CD4-positive, alpha-beta T cell (primary cell): ENCODE data around the gene IFNA4. TPM values are rescaled to one million over a fixed set of nuclear protein-coding genes. Genes with fewer than 3 reads are reported as not detected.
"Not testable (repeated sequence)": the region's sequence is repeated elsewhere in the genome, so short reads cannot be mapped to it uniquely, and the experiment has no call there.

ENCODE experiments used
- ATAC-seq: fragments of 200-7000 bp; cut with Tn5 transposase; one replicate; pipeline ENCODE4 v1.10.0; 2022; ENCODE audit warnings: mild to moderate bottlenecking; ENCODE audit not compliant: poor library complexity
- CTCF ChIA-PET: fragments of 350-600 bp; sonication (Branson Sonifier 250); formaldehyde crosslinking; loops from one replicate; lab custom pipeline; 2021; ENCODE audit warnings: antibody characterized with exemption, inconsistent platforms; lab: Charles Lee
- POLR2A ChIA-PET: fragments of 350-600 bp; sonication (Branson Sonifier 250); formaldehyde crosslinking; loops from one replicate; lab custom pipeline; 2021; ENCODE audit warnings: antibody characterized with exemption, inconsistent platforms; lab: Charles Lee
- DNase-seq, 14 experiments: peaks; one replicate each; pipeline ENCODE4 v3.0.0-alpha.2; 2013 to 2020; ENCODE audit warnings: mixed read lengths in 2 of 14
- H3K27ac ChIP-seq, 2 donors: one replicate each; pipeline versions ENCODE4 v1.5.1 to v1.7.0; 2013; ENCODE audit warnings: low read length in 2 of 2, low read depth in 1 of 2, mild to moderate bottlenecking in 1 of 2
- H3K27me3 ChIP-seq, 2 experiments: 1 replicate in 1 of 2; 2 replicates in 1 of 2; pipeline versions ENCODE4 v1.6.1 to v1.7.0; 2013; ENCODE audit warnings: low read length in 2 of 2, control low read depth in 1 of 2, mild to moderate bottlenecking in 1 of 2, moderate library complexity in 1 of 2; ENCODE audit not compliant: insufficient read depth in 2 of 2, control insufficient read depth in 1 of 2
- H3K36me3 ChIP-seq: one replicate; pipeline ENCODE4 v1.6.1; 2013; ENCODE audit warnings: low read length, control low read depth; ENCODE audit not compliant: insufficient read depth
- H3K4me1 ChIP-seq: one replicate; pipeline ENCODE4 v1.6.1; 2013; ENCODE audit warnings: low read length, control low read depth; ENCODE audit not compliant: insufficient read depth
- H3K4me3 ChIP-seq: one replicate; pipeline ENCODE4 v1.5.1; 2013; ENCODE audit warnings: mild to moderate bottlenecking, low read length, moderate library complexity
- H3K9me3 ChIP-seq, 2 experiments: 1 replicate in 1 of 2; 2 replicates in 1 of 2; pipeline versions ENCODE4 v1.6.1 to v1.7.0; 2013; ENCODE audit warnings: low read length in 2 of 2, mild to moderate bottlenecking in 2 of 2, control low read depth in 1 of 2, moderate library complexity in 1 of 2; ENCODE audit not compliant: control insufficient read depth in 1 of 2, insufficient read depth in 1 of 2
- H3K27ac Mint-ChIP-seq: one replicate; pipeline ENCODE4 v1.8.0; 2020; ENCODE audit warnings: mixed read lengths
- H3K27me3 Mint-ChIP-seq: one replicate; pipeline ENCODE4 v1.8.0; 2021; ENCODE audit warnings: mixed read lengths
- H3K36me3 Mint-ChIP-seq: one replicate; pipeline ENCODE4 v1.8.0; 2021; ENCODE audit warnings: low read depth, mixed read lengths
- H3K4me1 Mint-ChIP-seq: one replicate; pipeline ENCODE4 v1.8.0; 2021; ENCODE audit warnings: low read depth, mixed read lengths
- H3K4me3 Mint-ChIP-seq: one replicate; pipeline ENCODE4 v1.8.0; 2020; ENCODE audit warnings: mild to moderate bottlenecking, mixed read lengths
- H3K9me3 Mint-ChIP-seq: one replicate; pipeline ENCODE4 v1.8.0; 2020; ENCODE audit warnings: mixed read lengths
- CTCF ChIP-seq: fragments of 200-600 bp; IDR thresholded peaks from one replicate; pipeline ENCODE4 v1.8.0; 2022; ENCODE audit warnings: antibody characterized with exemption, mild to moderate bottlenecking
- intact Hi-C, 2 experiments: fragments of 100-400 bp; cut with DNase I in 1 of 2; cut with micrococcal nuclease in 1 of 2; formaldehyde crosslinking; loops; one replicate each; pipeline versions ENCODE4 v1.15.1 to v1.9.0; 2023 to 2025; cut with DNase I, micrococcal nuclease
- total RNA-seq, 174 experiments: library from RNA in 2 of 174; stranded (reverse) in 2 of 174; gene quantifications; one replicate each; pipeline ENCODE4 v1.2.3 and lab custom pipeline; 2021 to 2026

IFNA4 gene
- total RNA-seq, 2 experiments from 2014 or later: not detected

- no peak for TF ChIP-seq CTCF
- POLR2A ChIA-PET: no interaction called here
- H3K27ac Mint-ChIP-seq: no peak overlapping the region
- DNase-seq (no peak), ATAC-seq (no peak)
- Histone ChIP-seq H3K4me3 (no peak overlapping the region), H3K9me3 (no peaks in the 10 kb centered on the region), H3K36me3 (no peaks in the 10 kb centered on the region), H3K27me3 (no peaks in the 10 kb centered on the region), H3K27ac (no peak overlapping the region), H3K4me1 (no peaks in the 10 kb centered on the region)
- no peaks in the 10 kb centered on the region for H3K9me3 Mint-ChIP-seq
- H3K4me1 Mint-ChIP-seq: no peaks in the 10 kb centered on the region
- CTCF ChIA-PET: interaction anchor here (2.5 kb wide), 1 partner anchor 10 kb away, joined by 6 read pairs; no protein-coding TSS in a partner anchor
- no peaks in the 10 kb centered on the region for H3K36me3 Mint-ChIP-seq
- H3K4me3 Mint-ChIP-seq: no peak overlapping the region
- peaks cover 22% of the 10 kb centered on the region for H3K27me3 Mint-ChIP-seq
- intact Hi-C loops: no loop called here
Observed at GRCh38 chr9:21205204-21205603, 17.8 kb upstream of the IFNA4 start.

- H3K4me3 Mint-ChIP-seq, H3K4me1 Mint-ChIP-seq, H3K36me3 Mint-ChIP-seq, H3K27me3 ChIP-seq, ATAC-seq, H3K9me3 ChIP-seq, POLR2A ChIA-PET, H3K36me3 ChIP-seq, H3K4me3 ChIP-seq, H3K27ac ChIP-seq, H3K27ac Mint-ChIP-seq, H3K4me1 ChIP-seq, intact Hi-C loops, H3K9me3 Mint-ChIP-seq, DNase-seq, CTCF ChIA-PET: not testable (repeated sequence)
- peaks cover 22% of the 10 kb centered on the region for H3K27me3 Mint-ChIP-seq
Observed at GRCh38 chr9:21202105-21202504, 14.7 kb upstream of the IFNA4 start, which contains the start of gene IFNA7. Gene IFNA7, minus strand, starts transcription at chr9:21202205. Its CDS starts 40 bp downstream, at chr9:21202165.

- H3K27ac Mint-ChIP-seq, H3K4me3 ChIP-seq, H3K4me1 ChIP-seq, H3K9me3 ChIP-seq, H3K9me3 Mint-ChIP-seq, H3K27me3 Mint-ChIP-seq, H3K27ac ChIP-seq, H3K36me3 ChIP-seq, H3K27me3 ChIP-seq, H3K36me3 Mint-ChIP-seq, H3K4me1 Mint-ChIP-seq: not testable (repeated sequence)
- peak; percentile 88 for ATAC-seq
- intact Hi-C loops: loop anchor here in 1 of 2 experiments (10.0 kb wide), 1 partner anchor 200 kb away; no protein-coding TSS in a partner anchor
- peak; percentile 48 for TF ChIP-seq CTCF
- ChIA-PET POLR2A (interaction anchor here (0.6 to 0.9 kb wide), 2 partner anchors 201 to 1193 kb away, joined by 3 to 4 read pairs; no protein-coding TSS in a partner anchor), CTCF (interaction anchor here (0.7 to 1.6 kb wide), 6 partner anchors 9 to 344 kb away, joined by 3 to 6 read pairs (median 4); partner anchors contain the start of gene IFNA21)
- peak overlapping the region; percentile 11 for H3K4me3 Mint-ChIP-seq
- peak in 6 of 14 experiments; percentile 20 to 68 (median 38) for DNase-seq
Observed at GRCh38 chr9:21194867-21195776, 7.7 kb upstream of the IFNA4 start.
